Measurements from ENCODE around the gene ADAM23. TPM values are rescaled to one million over a fixed set of nuclear protein-coding genes. Genes with fewer than 3 reads are reported as not detected.

The ADAM23 gene
- total RNA-seq, 1 donor from 2014 or later: 8.5 TPM

DNA sequence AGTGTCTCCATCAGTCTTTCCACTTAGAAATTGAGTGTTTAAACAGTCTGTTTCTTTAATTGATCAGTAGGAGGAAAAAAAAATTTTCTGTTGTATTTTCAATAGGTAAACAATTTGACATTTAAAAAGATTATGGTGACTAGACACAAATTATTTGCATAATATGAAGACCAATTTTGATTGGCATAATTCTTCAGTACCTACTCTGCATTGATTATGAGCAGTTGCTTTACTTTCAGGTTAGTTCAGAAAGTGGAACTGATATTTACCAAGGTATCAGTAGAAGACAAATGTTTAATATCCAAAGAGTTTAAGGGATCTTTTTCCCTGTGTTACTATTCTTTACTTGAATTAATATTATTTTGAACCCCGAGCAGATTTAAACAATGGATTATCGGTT, 2.6 kb downstream of the ADAM23 start:
- TF ChIP-seq CTCF (IDR thresholded peaks at IDR 0.05; ENCODE audit: unreplicated experiment): no peak
- peaks cover 18% of the 10 kb centered on the region for H3K4me1 Mint-ChIP-seq
- peaks cover 74% of the 10 kb centered on the region for H3K27me3 Mint-ChIP-seq (ENCODE audit: low read depth)
- H3K4me3 Mint-ChIP-seq: no peak overlapping the region
- no peaks in the 10 kb centered on the region for H3K9me3 Mint-ChIP-seq
- H3K27ac Mint-ChIP-seq: no peak overlapping the region
- no peaks in the 10 kb centered on the region for H3K36me3 Mint-ChIP-seq
- DNase-seq (ENCODE audit: low spot score in 2 of 2, unreplicated experiment in 2 of 2): no peak

DNA sequence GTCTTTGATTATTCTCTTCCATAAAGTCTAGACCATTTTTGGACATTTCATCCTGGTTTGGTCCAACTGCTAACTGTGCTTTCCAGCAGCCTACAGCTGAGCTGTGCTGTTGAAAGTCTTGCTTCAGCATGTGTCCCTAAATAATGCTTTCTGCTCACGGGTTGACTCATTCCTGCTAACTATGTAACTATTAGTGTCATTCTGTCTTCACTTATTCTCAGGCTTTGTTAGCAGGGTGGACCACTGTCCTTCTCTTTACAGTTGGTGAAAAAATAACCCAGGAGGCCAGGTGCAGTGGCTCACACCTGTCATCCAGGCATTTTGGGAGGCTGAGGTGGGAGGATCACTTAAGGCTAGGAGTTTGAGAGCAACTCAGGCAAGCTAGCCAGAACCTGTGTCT, 8.9 kb downstream of the ADAM23 start:
- peaks cover 37% of the 10 kb centered on the region for H3K27me3 Mint-ChIP-seq (ENCODE audit: low read depth)
- DNase-seq (ENCODE audit: low spot score in 2 of 2, unreplicated experiment in 2 of 2): no peak
- H3K36me3 Mint-ChIP-seq: no peaks in the 10 kb centered on the region
- TF ChIP-seq CTCF (IDR thresholded peaks at IDR 0.05; ENCODE audit: unreplicated experiment): no peak
- H3K9me3 Mint-ChIP-seq: no peaks in the 10 kb centered on the region
- H3K4me1 Mint-ChIP-seq: peaks cover 3% of the 10 kb centered on the region
- no peak overlapping the region for H3K27ac Mint-ChIP-seq
- H3K4me3 Mint-ChIP-seq: no peak overlapping the region

DNA sequence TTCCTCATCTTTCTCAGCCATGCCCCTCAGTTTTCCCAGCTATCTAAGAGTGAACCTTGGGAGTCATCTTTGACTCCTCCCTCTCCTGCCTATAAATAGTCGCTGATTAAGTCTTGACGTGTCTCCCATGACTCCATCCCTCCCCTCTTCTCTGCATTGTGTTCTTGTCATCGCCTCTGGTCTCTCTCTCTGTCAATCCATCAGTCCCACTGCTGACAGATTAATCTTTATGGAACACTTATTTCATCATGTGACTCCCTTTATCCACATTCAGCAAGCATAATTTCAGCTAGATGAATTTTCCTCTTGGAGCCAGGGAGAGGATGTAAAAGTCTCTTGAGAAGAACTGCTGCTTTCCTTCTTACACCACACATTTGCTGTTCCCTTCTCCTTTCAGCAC, 9.4 kb downstream of the ADAM23 start:
- peaks cover 33% of the 10 kb centered on the region for H3K27me3 Mint-ChIP-seq (ENCODE audit: low read depth)
- no peak overlapping the region for H3K4me3 Mint-ChIP-seq
- H3K9me3 Mint-ChIP-seq: no peaks in the 10 kb centered on the region
- TF ChIP-seq CTCF (IDR thresholded peaks at IDR 0.05; ENCODE audit: unreplicated experiment): no peak
- DNase-seq (ENCODE audit: low spot score in 2 of 2, unreplicated experiment in 2 of 2): no peak
- no peak overlapping the region for H3K27ac Mint-ChIP-seq
- no peaks in the 10 kb centered on the region for H3K36me3 Mint-ChIP-seq
- H3K4me1 Mint-ChIP-seq: no peaks in the 10 kb centered on the region

- peaks cover 4% of the 10 kb centered on the region for H3K9me3 Mint-ChIP-seq
- no peaks in the 10 kb centered on the region for H3K4me1 Mint-ChIP-seq
- no peak overlapping the region for H3K4me3 Mint-ChIP-seq
- H3K27ac Mint-ChIP-seq: no peak overlapping the region
- TF ChIP-seq CTCF (IDR thresholded peaks at IDR 0.05; ENCODE audit: unreplicated experiment): no peak
- no peaks in the 10 kb centered on the region for H3K36me3 Mint-ChIP-seq
- peaks cover 28% of the 10 kb centered on the region for H3K27me3 Mint-ChIP-seq (ENCODE audit: low read depth)
- DNase-seq (ENCODE audit: low spot score in 2 of 2, unreplicated experiment in 2 of 2): no peak
Measured at GRCh38 chr2:206456078-206456754, 12.9 kb downstream of the ADAM23 start.

- H3K4me1 Mint-ChIP-seq: no peaks in the 10 kb centered on the region
- no peak overlapping the region for H3K4me3 Mint-ChIP-seq
- peaks cover 29% of the 10 kb centered on the region for H3K27me3 Mint-ChIP-seq (ENCODE audit: low read depth)
- no peak for TF ChIP-seq CTCF (IDR thresholded peaks at IDR 0.05; ENCODE audit: unreplicated experiment)
- H3K9me3 Mint-ChIP-seq: peaks cover 4% of the 10 kb centered on the region
- H3K36me3 Mint-ChIP-seq: no peaks in the 10 kb centered on the region
- H3K27ac Mint-ChIP-seq: no peak overlapping the region
- no peak for DNase-seq (ENCODE audit: low spot score in 2 of 2, unreplicated experiment in 2 of 2)
Measured at GRCh38 chr2:206457188-206457634, 13.9 kb downstream of the ADAM23 start.
